ENCODE measurements around the gene BAHD1.

GRCh38 chr15:40472171-40472727, 31.5 kb downstream of the BAHD1 start:
- TF ChIP-seq CTCF (IDR thresholded peaks at IDR 0.05; ENCODE audit: insufficient read depth, low read length) (no peak), SPI1 (IDR thresholded peaks at IDR 0.05; ENCODE audit: borderline replicate concordance, low read depth) (no peak), REST (IDR thresholded peaks at IDR 0.05; ENCODE audit: insufficient replicate concordance, low read depth) (no peak)
